Thoracic aorta (tissue), 2 donors: ENCODE measurements around the gene SSR1. TPM values are rescaled to one million over a fixed set of nuclear protein-coding genes. Genes with fewer than 3 reads are reported as not detected.
"Not testable (repeated sequence)": the region's sequence is repeated elsewhere in the genome, so short reads cannot be mapped to it uniquely, and the experiment has no call there.

ENCODE experiments used
- ATAC-seq: fragments of 150-250 bp; one replicate; pipeline ENCODE4 v1.8.0; 2017; ENCODE audit warnings: low read depth; ENCODE audit not compliant: insufficient number of reproducible peaks, low FRiP score
- DNase-seq: peaks from one replicate; pipeline ENCODE4 v3.0.0-alpha.2; 2020; ENCODE audit warnings: low spot score
- H3K27ac ChIP-seq, 2 donors: fragments of 200-600 bp; sonication (generic); 1 replicate in 1 of 2; 2 replicates in 1 of 2; pipeline ENCODE4 v1.5.1; 2016; ENCODE audit warnings: mild to moderate bottlenecking in 2 of 2, moderate library complexity in 2 of 2
- H3K27me3 ChIP-seq: fragments of 200-600 bp; sonication (generic); replicated peaks from 2 replicates; pipeline ENCODE4 v1.6.0; 2016; ENCODE audit warnings: mild to moderate bottlenecking; ENCODE audit not compliant: insufficient read depth
- H3K36me3 ChIP-seq: fragments of 200-600 bp; sonication (generic); one replicate; pipeline ENCODE4 v1.5.1; 2016
- H3K4me1 ChIP-seq, 2 donors: fragments of 200-600 bp; sonication (generic); 1 replicate in 1 of 2; 2 replicates in 1 of 2; pipeline versions ENCODE4 v1.5.1 to v1.6.0; 2016; ENCODE audit warnings: low read depth in 2 of 2, mild to moderate bottlenecking in 1 of 2; ENCODE audit not compliant: control insufficient read depth in 1 of 2
- H3K4me3 ChIP-seq: fragments of 200-600 bp; sonication (generic); 2 replicates; pipeline ENCODE4 v1.5.1; 2016; ENCODE audit warnings: mild to moderate bottlenecking
- H3K9me3 ChIP-seq: fragments of 200-600 bp; sonication (generic); 2 replicates; pipeline ENCODE4 v1.5.1; 2016
- CTCF ChIP-seq: fragments of 200-600 bp; sonication (generic); IDR thresholded peaks from one replicate; pipeline ENCODE4 v1.5.1; 2019; ENCODE audit warnings: antibody characterized with exemption
- total RNA-seq, 2 donors: library from RNA; depleted of rRNA; stranded (reverse); fragments of >200 nt; gene quantifications; one replicate each; pipeline versions ENCODE4 v1.1.0 to v1.2.3, GENCODE V29; 2016

The SSR1 gene
- total RNA-seq, 2 donors from 2014 or later, result 56.6 to 59.4 TPM

- Histone ChIP-seq H3K36me3 (no peaks in the 10 kb centered on the region), H3K27me3 (no peaks in the 10 kb centered on the region), H3K4me3 (no peak overlapping the region), H3K9me3 (no peaks in the 10 kb centered on the region), H3K27ac (no peak overlapping the region), H3K4me1 (peaks cover 5 to 13% of the 10 kb centered on the region in 2 donors)
- no peak for TF ChIP-seq CTCF
- DNase-seq, result no peak
- ATAC-seq, result no peak
Observed at GRCh38 chr6:7315948-7316365, 3.0 kb upstream of the SSR1 start.

GRCh38 chr6:7315087-7315947 lies 2.3 kb upstream of the SSR1 start:
- not testable (repeated sequence) for DNase-seq, H3K36me3 ChIP-seq, H3K4me3 ChIP-seq, ATAC-seq, H3K27me3 ChIP-seq, H3K27ac ChIP-seq, H3K9me3 ChIP-seq
- H3K4me1 ChIP-seq, result peaks cover 5 to 19% of the 10 kb centered on the region in 2 donors

- no peaks in the 10 kb centered on the region for H3K9me3 ChIP-seq
- H3K4me3 ChIP-seq, result no peak overlapping the region
- TF ChIP-seq CTCF, result no peak
- no peak for ATAC-seq
- H3K4me1 ChIP-seq, result peaks cover 5 to 23% of the 10 kb centered on the region in 2 donors
- peaks cover 2% of the 10 kb centered on the region for H3K36me3 ChIP-seq
- H3K27ac ChIP-seq, result no peak overlapping the region
- no peak for DNase-seq
- H3K27me3 ChIP-seq, result no peaks in the 10 kb centered on the region
Observed at GRCh38 chr6:7314414-7314813, 1.4 kb upstream of the SSR1 start.

GRCh38 chr6:7313505-7314165 lies 636 bp upstream of the SSR1 start:
- H3K27me3 ChIP-seq, result no peaks in the 10 kb centered on the region
- peak overlapping the region; percentile 84 to 88 for H3K27ac ChIP-seq
- H3K4me1 ChIP-seq, result peaks cover 8 to 24% of the 10 kb centered on the region in 2 donors
- no peak for TF ChIP-seq CTCF
- peaks cover 10% of the 10 kb centered on the region for H3K36me3 ChIP-seq
- DNase-seq (no peak), ATAC-seq (no peak)
- H3K9me3 ChIP-seq, result no peaks in the 10 kb centered on the region
- H3K4me3 ChIP-seq, result peak overlapping the region; percentile 84

- no peak for DNase-seq
- TF ChIP-seq CTCF, result no peak
- Histone ChIP-seq H3K9me3 (no peaks in the 10 kb centered on the region), H3K27ac (peak overlapping the region; percentile 88 to 89), H3K27me3 (no peaks in the 10 kb centered on the region), H3K36me3 (peaks cover 19% of the 10 kb centered on the region), H3K4me3 (peak overlapping the region; percentile 84), H3K4me1 (peaks cover 13 to 28% of the 10 kb centered on the region in 2 donors)
- no peak for ATAC-seq
Observed at GRCh38 chr6:7311917-7312615, 933 bp downstream of the SSR1 start.
